Fibroblast of lung (primary cell): ENCODE data around the gene IPO5. TPM values are rescaled to one million over a fixed set of nuclear protein-coding genes. Genes with fewer than 3 reads are reported as not detected.

ENCODE experiments used
- DNase-seq, 2 donors: peaks; one replicate each; pipeline versions ENCODE4 v3.0.0 to v3.0.0-alpha.2; 2010; ENCODE audit warnings: low read depth in 2 of 2
- H2AFZ ChIP-seq: 2 replicates; pipeline ENCODE4 v1.5.1; 2012; ENCODE audit warnings: low read length, control low read depth, inconsistent platforms
- H3K27ac ChIP-seq: 2 replicates; pipeline ENCODE4 v1.5.1; 2011; ENCODE audit warnings: low read length, control low read depth; ENCODE audit not compliant: insufficient read depth
- H3K27me3 ChIP-seq: 2 replicates; pipeline ENCODE4 v1.5.1; 2011; ENCODE audit warnings: mild to moderate bottlenecking, low read length; ENCODE audit not compliant: control insufficient read depth, insufficient read depth
- H3K36me3 ChIP-seq: 2 replicates; pipeline ENCODE4 v1.5.1; 2011; ENCODE audit warnings: low read length; ENCODE audit not compliant: control insufficient read depth, insufficient read depth
- H3K4me1 ChIP-seq: 2 replicates; pipeline ENCODE4 v1.5.1; 2011; ENCODE audit warnings: low read length; ENCODE audit not compliant: control insufficient read depth, insufficient read depth; ENCODE audit errors: extremely low read depth
- H3K4me2 ChIP-seq: 2 replicates; pipeline ENCODE4 v1.5.1; 2011; ENCODE audit warnings: low read length, control low read depth; ENCODE audit not compliant: insufficient read depth; ENCODE audit errors: extremely low read depth
- H3K4me3 ChIP-seq, 4 experiments: fragments of 200-600 bp in 1 of 4; sonication (generic) in 1 of 4; replicated peaks in 1 of 4; 2 replicates each; pipeline ENCODE4 v1.5.1; 2011 to 2016; ENCODE audit warnings: low read length in 4 of 4, low read depth in 3 of 4, mild to moderate bottlenecking in 3 of 4, control low read depth in 2 of 4, inconsistent platforms in 1 of 4, mixed read lengths in 1 of 4; ENCODE audit not compliant: insufficient read depth in 1 of 4; ENCODE audit errors: control extremely low read depth in 1 of 4
- H3K79me2 ChIP-seq: 2 replicates; pipeline ENCODE4 v1.5.1; 2012; ENCODE audit warnings: mild to moderate bottlenecking, low read length, inconsistent platforms; ENCODE audit not compliant: control insufficient read depth, insufficient read depth
- H3K9ac ChIP-seq: 2 replicates; pipeline ENCODE4 v1.5.1; 2011; ENCODE audit warnings: mild to moderate bottlenecking, low read length, control low read depth; ENCODE audit not compliant: insufficient read depth
- H3K9me3 ChIP-seq: 2 replicates; pipeline ENCODE4 v1.5.1; 2012; ENCODE audit warnings: low read depth, low read length; ENCODE audit not compliant: control insufficient read depth, insufficient read depth
- H4K20me1 ChIP-seq: 2 replicates; pipeline ENCODE4 v1.5.1; 2011; ENCODE audit warnings: low read length; ENCODE audit not compliant: control insufficient read depth, insufficient read depth; ENCODE audit errors: extremely low read depth
- CTCF ChIP-seq, 2 donors: IDR thresholded peaks in 1 of 2; conservative IDR thresholded peaks in 1 of 2; 1 replicate in 1 of 2; 2 replicates in 1 of 2; pipeline ENCODE4 v1.5.1; 2011 to 2012; ENCODE audit warnings: low read length in 2 of 2, control low read depth in 1 of 2, inconsistent platforms in 1 of 2, low read depth in 1 of 2, mild to moderate bottlenecking in 1 of 2
- EZH2 ChIP-seq: IDR thresholded peaks from 2 replicates; pipeline ENCODE4 v1.5.1; 2012; ENCODE audit warnings: low read length, control low read depth, mild to moderate bottlenecking; ENCODE audit errors: missing control alignments
- polyA plus RNA-seq, 2 donors: library from polyadenylated mRNA; depleted of rRNA in 1 of 2; stranded (reverse) in 1 of 2; unstranded in 1 of 2; fragments of >200 nt; gene quantifications; 2 replicates each; pipeline ENCODE4 v1.2.1, GENCODE V29; 2011 to 2012; ENCODE audit warnings: missing spikeins in 1 of 2
- total RNA-seq: library from RNA; depleted of rRNA; stranded (reverse); fragments of >200 nt; gene quantifications from 2 replicates; pipeline ENCODE4 v1.2.1, GENCODE V29; 2014

IPO5 gene
- total and polyA plus RNA-seq, 2 donors (not counting 1 experiment from before 2014, with no cell fraction given) = 152 to 240 TPM

- H4K20me1 ChIP-seq = no peaks in the 10 kb centered on the region
- no peaks in the 10 kb centered on the region for H3K36me3 ChIP-seq
- no peak for DNase-seq
- H3K27ac ChIP-seq = no peak overlapping the region
- no peak overlapping the region for H3K9ac ChIP-seq
- no peak overlapping the region for H3K4me2 ChIP-seq
- H3K27me3 ChIP-seq = no peaks in the 10 kb centered on the region
- H3K9me3 ChIP-seq = no peaks in the 10 kb centered on the region
- no peaks in the 10 kb centered on the region for H3K4me1 ChIP-seq
- no peak overlapping the region for H3K4me3 ChIP-seq
- TF ChIP-seq EZH2 (no peak), CTCF (conservative IDR thresholded peaks at IDR 0.05 in 1 of 2, IDR thresholded peaks at IDR 0.05 in 1 of 2; ENCODE audit: low read depth in 1 of 2, low read length in 2 of 2) (no peak)
- H3K79me2 ChIP-seq = no peaks in the 10 kb centered on the region
- no peak overlapping the region for H2AFZ ChIP-seq
Measured at GRCh38 chr13:98072476-98072875, 119.0 kb downstream of the IPO5 start.

Other genes with a start within 250 kb of the IPO5 start
- gene FARP1, start 189.4 kb downstream of the IPO5 start, total RNA-seq = 21.6 and 50.9 TPM in 2 replicates
- gene FARP1, start 189.4 kb downstream of the IPO5 start, polyA plus RNA-seq = 114 and 199 TPM in 2 replicates
- gene RNF113B, start 223.6 kb downstream of the IPO5 start, total RNA-seq = not detected in 2 replicates
- not detected in 2 replicates for gene RNF113B, start 223.6 kb downstream of the IPO5 start, polyA plus RNA-seq